Neuron (in vitro differentiated cells): ENCODE results near the gene CUX1.
"Not testable (repeated sequence)": the region's sequence is repeated elsewhere in the genome, so short reads cannot be mapped to it uniquely, and the experiment has no call there.

Experiments
- H2AFZ ChIP-seq: one replicate; pipeline ENCODE4 v1.6.1; 2013; ENCODE audit warnings: low read depth, mild to moderate bottlenecking, inconsistent platforms, low read length, moderate library complexity
- H3K27me3 ChIP-seq: one replicate; pipeline ENCODE4 v1.6.1; 2013; ENCODE audit warnings: low read length; ENCODE audit not compliant: insufficient read depth
- H3K36me3 ChIP-seq: one replicate; pipeline ENCODE4 v1.6.1; 2013; ENCODE audit warnings: low read length; ENCODE audit not compliant: insufficient read depth
- H3K4me1 ChIP-seq: one replicate; pipeline ENCODE4 v1.6.1; 2013; ENCODE audit warnings: low read length; ENCODE audit not compliant: insufficient read depth
- H3K4me3 ChIP-seq: 2 replicates; pipeline ENCODE4 v1.5.1; 2013; ENCODE audit warnings: mild to moderate bottlenecking, low read length, moderate library complexity
- H3K9me3 ChIP-seq: one replicate; pipeline ENCODE4 v1.6.1; 2013; ENCODE audit warnings: low read length

Gene CUX1

DNA sequence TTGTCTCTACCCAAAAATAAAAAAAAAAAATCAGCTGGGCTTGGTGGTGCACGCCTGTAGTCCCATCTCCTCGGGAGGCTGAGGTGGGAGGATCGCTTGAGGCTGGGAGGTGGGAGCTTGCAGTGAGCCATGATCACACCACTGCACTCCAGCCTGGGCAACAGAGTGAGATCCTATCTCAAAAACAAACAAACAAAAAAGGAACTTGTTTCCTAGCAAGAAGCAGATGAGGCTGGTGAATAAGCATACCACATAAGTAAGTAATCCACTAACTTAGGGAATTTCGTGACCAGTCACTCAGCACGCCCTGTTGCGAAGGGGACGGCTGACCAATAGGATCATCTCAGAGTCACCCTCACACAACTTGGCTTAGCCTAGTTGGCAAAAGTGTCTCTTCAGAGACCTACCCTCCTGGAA, 64.6 kb downstream of the CUX1 start:
- H2AFZ ChIP-seq = no peak overlapping the region
- no peak overlapping the region for H3K4me3 ChIP-seq
- H3K9me3 ChIP-seq = no peaks in the 10 kb centered on the region
- no peaks in the 10 kb centered on the region for H3K27me3 ChIP-seq
- peaks cover 24% of the 10 kb centered on the region for H3K4me1 ChIP-seq
- H3K36me3 ChIP-seq = no peaks in the 10 kb centered on the region

DNA sequence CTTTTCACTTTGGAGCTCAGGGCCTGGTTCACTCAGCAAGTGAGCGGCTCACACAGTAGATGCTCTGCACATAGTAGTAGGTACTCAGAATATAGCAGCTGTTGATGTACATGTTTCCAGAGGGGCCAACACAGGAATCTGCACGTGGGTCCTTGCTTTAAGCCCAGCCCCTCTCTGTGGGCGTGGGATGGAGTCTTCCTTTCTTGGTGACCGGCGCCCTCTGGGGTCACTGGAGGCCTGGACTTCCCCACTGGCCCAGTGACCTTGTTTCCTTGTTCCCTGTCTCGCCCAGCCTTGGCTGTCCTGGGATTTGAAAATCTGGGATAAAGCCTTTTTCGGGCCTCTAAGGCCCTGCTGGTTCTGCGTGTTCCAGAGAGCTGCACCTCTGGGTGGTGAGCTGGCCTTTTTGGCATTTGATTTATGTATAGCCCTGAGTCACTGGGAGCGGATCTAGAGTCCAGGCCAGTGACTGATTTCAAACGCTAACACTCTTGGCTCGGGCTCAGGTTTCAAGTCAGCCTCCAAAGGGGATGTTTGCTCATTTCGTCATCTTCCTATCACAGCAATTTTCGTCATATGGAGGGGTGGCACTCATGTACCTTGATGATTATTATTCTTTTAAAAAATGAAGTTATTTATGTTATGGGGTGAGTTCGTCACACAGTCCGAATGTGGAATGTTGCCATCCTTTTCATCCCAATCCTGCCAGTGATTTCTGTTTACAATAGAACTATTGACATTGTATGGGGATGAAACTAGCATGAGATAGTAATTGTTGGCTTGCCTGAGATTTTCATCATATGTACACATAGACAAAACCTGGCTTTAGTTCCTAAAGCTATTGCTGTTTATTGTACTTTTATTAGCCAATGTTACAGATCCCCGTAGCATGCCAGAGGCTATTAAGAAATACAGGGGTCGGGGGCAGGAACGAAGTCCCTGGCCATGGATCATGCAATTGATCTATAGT, 65.5 kb downstream of the CUX1 start:
- Histone ChIP-seq H3K9me3 (no peaks in the 10 kb centered on the region), H3K4me3 (no peak overlapping the region), H2AFZ (no peak overlapping the region), H3K4me1 (peaks cover 24% of the 10 kb centered on the region), H3K27me3 (no peaks in the 10 kb centered on the region), H3K36me3 (no peaks in the 10 kb centered on the region)

DNA sequence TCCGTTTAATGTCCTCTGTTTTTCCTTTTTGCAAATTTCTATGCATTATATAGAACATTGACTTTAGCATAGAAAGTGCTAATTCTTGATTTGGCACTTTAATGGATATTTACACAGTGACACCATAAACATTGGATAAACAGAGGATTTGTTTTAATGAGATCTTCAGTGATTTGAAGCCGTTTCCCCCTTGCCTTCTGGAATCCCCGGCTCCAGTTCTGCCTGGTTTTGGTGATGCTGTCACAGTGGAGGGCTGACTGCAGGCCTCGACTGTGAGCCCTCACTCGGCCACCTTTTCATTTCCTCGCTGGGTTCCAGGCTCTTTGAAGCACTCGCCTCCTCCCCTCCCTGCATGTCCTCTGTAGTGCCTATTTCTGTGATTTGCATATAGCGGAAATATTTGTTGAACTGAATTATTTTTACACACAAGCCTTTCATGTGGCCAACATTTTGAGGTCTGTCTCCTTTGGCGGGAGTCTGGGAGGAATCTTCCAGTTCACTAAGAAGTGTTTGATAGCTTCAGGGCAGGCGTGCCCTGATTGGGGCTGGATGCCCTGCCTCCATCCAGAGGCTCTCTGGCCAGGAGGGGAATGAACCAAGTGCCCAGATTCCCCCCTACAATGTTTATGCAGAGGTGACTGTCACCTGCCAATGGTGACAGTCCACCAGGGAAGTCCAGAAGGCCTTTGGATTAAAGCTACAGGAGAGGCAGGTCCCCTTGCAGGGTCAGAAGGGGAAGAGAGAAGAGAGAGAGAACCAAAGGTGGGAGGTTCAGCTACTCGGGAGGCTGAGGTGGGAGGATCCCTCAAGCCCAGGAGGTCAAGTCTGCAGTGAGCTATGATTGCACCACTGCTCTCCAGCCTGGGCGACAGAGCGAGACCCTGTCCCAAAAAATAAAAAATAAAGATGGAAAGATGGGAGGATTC, 67.5 kb downstream of the CUX1 start:
- Histone ChIP-seq H3K9me3 (no peaks in the 10 kb centered on the region), H3K36me3 (no peaks in the 10 kb centered on the region), H3K4me3 (no peak overlapping the region), H2AFZ (no peak overlapping the region), H3K27me3 (no peaks in the 10 kb centered on the region), H3K4me1 (peaks cover 24% of the 10 kb centered on the region)

DNA sequence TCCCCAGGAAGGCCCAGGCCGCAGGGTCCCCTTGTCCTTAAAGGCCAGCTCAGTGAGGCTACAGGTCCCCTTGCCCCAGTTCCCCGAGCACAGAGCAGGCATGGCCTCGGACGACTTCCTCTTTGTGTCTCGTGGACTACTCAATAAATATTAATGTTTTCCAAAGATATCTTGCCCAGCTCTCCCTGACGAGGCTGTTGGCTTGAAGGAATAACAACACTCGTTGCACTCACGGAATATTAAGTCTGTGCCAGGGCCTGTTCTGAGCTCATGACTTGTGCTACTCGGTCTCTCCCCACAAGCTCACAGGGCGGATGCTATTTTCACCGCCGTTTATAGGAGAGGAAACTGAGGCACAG, 68.2 kb downstream of the CUX1 start:
- H3K36me3 ChIP-seq = no peaks in the 10 kb centered on the region
- H3K4me3 ChIP-seq = no peak overlapping the region
- H3K9me3 ChIP-seq = no peaks in the 10 kb centered on the region
- peaks cover 20% of the 10 kb centered on the region for H3K4me1 ChIP-seq
- H3K27me3 ChIP-seq = no peaks in the 10 kb centered on the region
- no peak overlapping the region for H2AFZ ChIP-seq

DNA sequence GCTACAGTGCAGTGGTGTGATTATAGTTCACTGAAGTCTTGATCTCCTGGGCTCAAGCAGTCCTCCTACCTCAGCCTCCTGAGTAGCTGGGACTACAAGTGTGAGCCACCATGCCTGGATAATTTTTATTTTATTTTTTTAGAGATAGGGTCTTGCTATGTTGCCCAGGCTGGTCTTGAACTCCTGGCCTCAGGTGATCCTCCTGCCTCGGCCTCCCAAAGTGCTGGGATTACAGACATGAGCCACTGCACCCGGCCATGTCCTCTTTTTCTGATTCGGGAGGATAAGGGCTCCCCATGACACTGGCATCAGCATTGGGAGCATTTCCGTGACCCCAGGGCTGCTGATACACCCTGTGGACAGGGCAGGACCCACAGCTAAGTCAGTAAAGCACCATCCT, 69.9 kb downstream of the CUX1 start:
- not testable (repeated sequence) for H3K27me3 ChIP-seq, H2AFZ ChIP-seq, H3K9me3 ChIP-seq, H3K36me3 ChIP-seq, H3K4me3 ChIP-seq
- peaks cover 15% of the 10 kb centered on the region for H3K4me1 ChIP-seq

- H3K4me3 ChIP-seq, H3K36me3 ChIP-seq, H2AFZ ChIP-seq, H3K9me3 ChIP-seq, H3K4me1 ChIP-seq, H3K27me3 ChIP-seq: not testable (repeated sequence)
Measured at GRCh38 chr7:101888564-101888963, 71.1 kb downstream of the CUX1 start.

GRCh38 chr7:101890749-101891523, 73.5 kb downstream of the CUX1 start:
- H3K4me3 ChIP-seq = no peak overlapping the region
- H3K27me3 ChIP-seq = no peaks in the 10 kb centered on the region
- no peaks in the 10 kb centered on the region for H3K9me3 ChIP-seq
- H2AFZ ChIP-seq = no peak overlapping the region
- H3K4me1 ChIP-seq = no peaks in the 10 kb centered on the region
- no peaks in the 10 kb centered on the region for H3K36me3 ChIP-seq

DNA sequence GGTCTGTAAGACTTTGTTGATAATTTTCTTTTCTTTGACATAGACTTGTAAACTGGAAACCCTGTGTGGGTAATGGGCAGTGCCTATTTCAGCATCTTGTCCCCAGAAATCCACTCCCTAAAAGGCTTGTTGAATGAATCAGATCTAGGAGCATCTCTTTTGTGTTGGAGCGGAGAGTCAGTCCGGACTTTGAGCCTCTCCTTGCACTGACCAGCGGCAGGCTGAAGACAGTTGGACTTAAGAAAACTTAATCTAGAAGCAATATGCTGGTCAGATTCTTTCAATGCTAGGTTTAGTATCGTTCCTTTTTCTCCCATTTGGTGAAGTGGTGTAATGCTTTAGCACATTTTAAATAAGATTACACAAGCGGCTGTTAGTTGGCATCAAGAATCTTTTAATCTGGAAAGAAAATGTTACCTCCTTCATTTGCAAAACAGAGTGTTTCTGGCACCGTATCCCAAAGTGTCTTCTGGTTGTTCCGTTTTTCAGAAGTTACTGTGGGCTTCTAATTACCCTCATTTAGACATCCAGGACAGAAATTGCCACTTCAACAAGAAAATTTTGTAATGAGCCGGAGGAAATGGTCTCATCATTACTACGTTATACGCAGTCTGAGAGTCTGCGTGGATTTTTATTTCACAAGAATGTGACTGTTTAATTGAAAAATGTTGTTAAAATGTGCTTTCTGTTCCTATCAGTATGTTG, 74.7 kb downstream of the CUX1 start:
- no peaks in the 10 kb centered on the region for H3K27me3 ChIP-seq
- H3K9me3 ChIP-seq = no peaks in the 10 kb centered on the region
- peaks cover 4% of the 10 kb centered on the region for H3K4me1 ChIP-seq
- no peaks in the 10 kb centered on the region for H3K36me3 ChIP-seq
- H3K4me3 ChIP-seq = no peak overlapping the region
- no peak overlapping the region for H2AFZ ChIP-seq

GRCh38 chr7:101893341-101894082, 76.1 kb downstream of the CUX1 start:
- H2AFZ ChIP-seq = no peak overlapping the region
- peaks cover 4% of the 10 kb centered on the region for H3K4me1 ChIP-seq
- no peak overlapping the region for H3K4me3 ChIP-seq
- no peaks in the 10 kb centered on the region for H3K36me3 ChIP-seq
- H3K9me3 ChIP-seq = no peaks in the 10 kb centered on the region
- no peaks in the 10 kb centered on the region for H3K27me3 ChIP-seq

GRCh38 chr7:101896316-101896715, 78.9 kb downstream of the CUX1 start:
- peaks cover 4% of the 10 kb centered on the region for H3K4me1 ChIP-seq
- H3K4me3 ChIP-seq = no peak overlapping the region
- H3K36me3 ChIP-seq = no peaks in the 10 kb centered on the region
- no peaks in the 10 kb centered on the region for H3K27me3 ChIP-seq
- H2AFZ ChIP-seq = no peak overlapping the region
- H3K9me3 ChIP-seq = no peaks in the 10 kb centered on the region

DNA sequence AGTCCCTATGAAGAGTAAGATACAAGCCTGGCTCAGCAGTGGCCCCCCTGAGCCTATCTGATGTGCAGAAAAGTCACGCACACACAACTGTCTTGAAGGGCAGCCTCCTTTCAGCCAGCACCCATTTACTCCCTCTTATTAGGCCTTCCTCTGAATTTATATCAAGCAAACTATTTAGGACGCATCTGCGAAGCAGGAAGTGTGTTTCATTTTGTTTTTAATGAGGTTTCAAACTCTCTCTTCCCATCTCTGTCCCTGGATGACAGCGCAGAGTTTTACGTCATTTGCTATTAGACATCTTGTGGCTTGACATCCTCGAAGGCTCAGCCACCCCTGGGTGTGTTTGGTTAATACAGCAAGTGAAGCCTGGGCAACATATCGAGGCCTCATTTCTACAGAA, 79.5 kb downstream of the CUX1 start:
- Histone ChIP-seq H2AFZ (no peak overlapping the region), H3K4me1 (peaks cover 4% of the 10 kb centered on the region), H3K4me3 (no peak overlapping the region), H3K36me3 (no peaks in the 10 kb centered on the region), H3K9me3 (no peaks in the 10 kb centered on the region), H3K27me3 (no peaks in the 10 kb centered on the region)

GRCh38 chr7:101898106-101898505, 80.7 kb downstream of the CUX1 start:
- Histone ChIP-seq H3K36me3 (no peaks in the 10 kb centered on the region), H3K27me3 (no peaks in the 10 kb centered on the region), H2AFZ (no peak overlapping the region), H3K9me3 (no peaks in the 10 kb centered on the region), H3K4me3 (no peak overlapping the region), H3K4me1 (peaks cover 4% of the 10 kb centered on the region)
